H1 (cell line): ENCODE data around the gene PLPP2. TPM values are rescaled to one million over a fixed set of nuclear protein-coding genes. Genes with fewer than 3 reads are reported as not detected.
A peak's percentile ranks its signal among the peaks of the same experiment; 100 is the strongest.

Source experiments
- CTCF ChIA-PET: fragments of 300-600 bp; sonication (Branson Sonifier 250); formaldehyde crosslinking; loops from one replicate; lab custom pipeline; 2021; ENCODE audit not compliant: partially characterized antibody; lab: Charles Lee
- POLR2A ChIA-PET: fragments of 300-600 bp; sonication (Branson Sonifier 250); formaldehyde crosslinking; loops from one replicate; lab custom pipeline; 2021; ENCODE audit warnings: inconsistent platforms; ENCODE audit not compliant: partially characterized antibody; lab: Charles Lee
- DNase-seq, 2 experiments: peaks; one replicate each; pipeline versions ENCODE4 v3.0.0 to v3.0.0-alpha.2; 2010 to 2022; ENCODE audit warnings: low spot score in 2 of 2, low read depth in 1 of 2, mixed read lengths in 1 of 2
- FAIRE-seq: peaks from 2 replicates; lab custom pipeline; 2011; peaks lifted over from hg19 to GRCh38; lab: Jason Lieb, UNC
- H2AFZ ChIP-seq: 2 replicates; pipeline ENCODE4 v1.8.1; 2012; ENCODE audit warnings: low read length, inconsistent platforms
- H2AK5ac ChIP-seq: 2 replicates; pipeline ENCODE4 v1.6.1; 2013; ENCODE audit warnings: low read depth, low read length
- H2BK120ac ChIP-seq: replicated peaks from 2 replicates; pipeline ENCODE3; 2013; ENCODE audit warnings: low read depth, low read length, inconsistent platforms
- H2BK12ac ChIP-seq: 2 replicates; pipeline ENCODE4 v1.6.1; 2013; ENCODE audit warnings: low read depth, low read length
- H2BK15ac ChIP-seq: 2 replicates; pipeline ENCODE4 v1.6.1; 2013; ENCODE audit warnings: low read length
- H2BK20ac ChIP-seq: 2 replicates; pipeline ENCODE4 v1.6.1; 2013; ENCODE audit warnings: low read length
- H2BK5ac ChIP-seq: 2 replicates; pipeline ENCODE4 v1.6.1; 2013; ENCODE audit warnings: low read depth, low read length
- H3K14ac ChIP-seq: 2 replicates; pipeline ENCODE4 v1.6.1; 2013; ENCODE audit warnings: inconsistent platforms; ENCODE audit not compliant: insufficient read length
- H3K18ac ChIP-seq: 2 replicates; pipeline ENCODE4 v1.6.1; 2013; ENCODE audit warnings: low read length; ENCODE audit errors: extremely low read depth
- H3K23ac ChIP-seq: 2 replicates; pipeline ENCODE4 v1.6.1; 2013; ENCODE audit warnings: inconsistent platforms; ENCODE audit not compliant: insufficient read length
- H3K23me2 ChIP-seq: 2 replicates; pipeline ENCODE4 v1.6.1; 2013; ENCODE audit warnings: low read depth, low read length
- H3K27ac ChIP-seq: 2 replicates; pipeline ENCODE4 v1.6.1; 2011; ENCODE audit warnings: low read depth, low read length, inconsistent platforms
- H3K27me3 ChIP-seq, 4 experiments: replicated peaks in 1 of 4; 1 replicate in 1 of 4; 2 replicates in 3 of 4; pipeline versions ENCODE4 v1.6.1 to v1.8.1; 2011 to 2013; ENCODE audit warnings: low read length in 3 of 4, mild to moderate bottlenecking in 3 of 4, inconsistent platforms in 2 of 4, mixed read lengths in 2 of 4, moderate library complexity in 1 of 4; ENCODE audit not compliant: control insufficient read depth in 3 of 4, insufficient read depth in 3 of 4; ENCODE audit errors: extremely low read depth in 1 of 4
- H3K36me3 ChIP-seq, 4 experiments: 2 replicates each; pipeline versions ENCODE4 v1.6.1 to v1.8.1; 2011 to 2013; ENCODE audit warnings: mild to moderate bottlenecking in 4 of 4, low read length in 3 of 4, moderate library complexity in 2 of 4, control low read depth in 1 of 4, inconsistent platforms in 1 of 4; ENCODE audit not compliant: insufficient read depth in 4 of 4, control insufficient read depth in 2 of 4
- H3K4ac ChIP-seq: replicated peaks from 2 replicates; pipeline ENCODE3; 2013; ENCODE audit warnings: low read length, low read depth, mixed read lengths, inconsistent platforms; ENCODE audit not compliant: insufficient read length
- H3K4me1 ChIP-seq, 4 experiments: replicated peaks in 1 of 4; 1 replicate in 1 of 4; 2 replicates in 3 of 4; pipeline versions ENCODE4 v1.6.1 to v1.8.1; 2011 to 2013; ENCODE audit warnings: low read length in 3 of 4, inconsistent platforms in 2 of 4, mixed read lengths in 1 of 4; ENCODE audit not compliant: insufficient read depth in 4 of 4, control insufficient read depth in 3 of 4
- H3K4me2 ChIP-seq, 2 experiments: 2 replicates each; pipeline versions ENCODE4 v1.6.1 to v1.8.1; 2011 to 2013; ENCODE audit warnings: low read depth in 2 of 2, low read length in 2 of 2, control low read depth in 1 of 2, inconsistent platforms in 1 of 2, mild to moderate bottlenecking in 1 of 2; ENCODE audit not compliant: insufficient read depth in 1 of 2
- H3K4me3 ChIP-seq, 4 experiments: fragments of 200-600, 300-600 bp in 1 of 4; sonication (generic), shearing (Covaris generic), sonication (Bioruptor Twin) in 1 of 4; 2 replicates each; pipeline versions ENCODE4 v1.5.1 to v1.8.1; 2011 to 2016; ENCODE audit warnings: low read length in 4 of 4, low read depth in 3 of 4, control low read depth in 2 of 4, inconsistent platforms in 2 of 4, mild to moderate bottlenecking in 2 of 4, mixed read lengths in 1 of 4, moderate library complexity in 1 of 4; ENCODE audit not compliant: insufficient read depth in 2 of 4; ENCODE audit errors: extremely low read depth in 1 of 4
- H3K56ac ChIP-seq: replicated peaks from 2 replicates; pipeline ENCODE3; 2013; ENCODE audit warnings: low read depth, mild to moderate bottlenecking, mixed read lengths, low read length, inconsistent platforms; ENCODE audit not compliant: insufficient read length
- H3K79me1 ChIP-seq: 2 replicates; pipeline ENCODE4 v1.6.1; 2013; ENCODE audit warnings: low read depth, low read length, control low read depth
- H3K79me2 ChIP-seq, 2 experiments: 2 replicates each; pipeline versions ENCODE4 v1.6.1 to v1.8.1; 2012 to 2013; ENCODE audit warnings: low read length in 2 of 2, mild to moderate bottlenecking in 2 of 2, inconsistent platforms in 1 of 2; ENCODE audit not compliant: insufficient read depth in 2 of 2, control insufficient read depth in 1 of 2
- H3K9ac ChIP-seq, 4 experiments: replicated peaks in 1 of 4; 1 replicate in 1 of 4; 2 replicates in 3 of 4; pipeline versions ENCODE4 v1.6.1 to v1.8.1; 2011 to 2013; ENCODE audit warnings: low read depth in 3 of 4, low read length in 3 of 4, control low read depth in 2 of 4, mild to moderate bottlenecking in 2 of 4, moderate library complexity in 2 of 4, inconsistent platforms in 1 of 4; ENCODE audit errors: extremely low read depth in 1 of 4
- H3K9me3 ChIP-seq, 2 experiments: 2 replicates each; pipeline versions ENCODE4 v1.6.1 to v1.8.1; 2012 to 2013; ENCODE audit warnings: mild to moderate bottlenecking in 2 of 2, moderate library complexity in 2 of 2, control low read depth in 1 of 2, inconsistent platforms in 1 of 2, low read depth in 1 of 2, low read length in 1 of 2, mixed read lengths in 1 of 2; ENCODE audit not compliant: insufficient read depth in 2 of 2
- H4K20me1 ChIP-seq, 2 experiments: replicated peaks in 1 of 2; 2 replicates each; pipeline versions ENCODE3 to v1.8.1; 2011 to 2013; ENCODE audit warnings: inconsistent platforms in 2 of 2, low read length in 2 of 2, mild to moderate bottlenecking in 1 of 2; ENCODE audit not compliant: insufficient read depth in 2 of 2, control insufficient read depth in 1 of 2
- H4K5ac ChIP-seq: 2 replicates; pipeline ENCODE4 v1.6.1; 2013; ENCODE audit warnings: low read length, low read depth, mixed read lengths, inconsistent platforms; ENCODE audit not compliant: insufficient read length
- H4K8ac ChIP-seq: 2 replicates; pipeline ENCODE4 v1.8.0; 2013; ENCODE audit warnings: mild to moderate bottlenecking, moderate library complexity, low read length, inconsistent platforms; ENCODE audit not compliant: insufficient read depth; ENCODE audit errors: extremely low read depth
- H4K91ac ChIP-seq: replicated peaks from 2 replicates; pipeline ENCODE3; 2013; ENCODE audit warnings: low read length, mixed read lengths, inconsistent platforms; ENCODE audit not compliant: insufficient read length
- KDM5A ChIP-seq: fragments of 200-600 bp; IDR thresholded peaks from 2 replicates; pipeline ENCODE4 v1.7.1; 2012; ENCODE audit warnings: mild to moderate bottlenecking, low read length, inconsistent platforms, mixed read lengths
- NRF1 ChIP-seq: IDR thresholded peaks from 2 replicates; pipeline ENCODE4 v1.6.1; 2011; ENCODE audit warnings: mild to moderate bottlenecking, low read depth, low read length, improper control_type of control experiment
- TCF12 ChIP-seq: IDR thresholded peaks from 2 replicates; pipeline ENCODE4 v1.6.1; 2011; ENCODE audit warnings: low read depth, mild to moderate bottlenecking, low read length
- WGBS, 2 experiments: shearing (Covaris generic) in 1 of 2; methylation state at CpG; one replicate each; pipeline versions ENCODE4 v1.1.6 to v1.1.7; 2013 to 2015; ENCODE audit warnings: low lambda C conversion rate in 2 of 2, mixed read lengths in 2 of 2, inconsistent platforms in 1 of 2, low coverage in 1 of 2, missing lambda C conversion rate in 1 of 2; ENCODE audit not compliant: insufficient replicate concordance in 2 of 2, insufficient coverage in 1 of 2, insufficient read length in 1 of 2; ENCODE audit errors: extremely low coverage in 1 of 2, missing lambda C conversion rate in 1 of 2; 5-methylcytosine and 5-hydroxymethylcytosine counted together
- polyA plus RNA-seq, 7 experiments: library from polyadenylated mRNA; depleted of rRNA in 3 of 7; stranded (reverse) in 5 of 7; unstranded in 2 of 7; fragments of >200 nt in 5 of 7; fragments of 200-250 nt in 2 of 7; gene quantifications; 1 replicate in 5 of 7; 2 replicates in 1 of 7; 4 replicates in 1 of 7; pipeline versions ENCODE4 v1.2.1 to v1.2.3, GENCODE V29; 2011 to 2013; ENCODE audit warnings: missing spikeins in 2 of 7, mixed read lengths in 2 of 7
- total RNA-seq: library from RNA; stranded (reverse); fragmentation: NEBNext Ultra II Directional; extraction: Animal tissue kit (Norgen Biotek cat#: 25700); gene quantifications from 2 replicates; pipeline ENCODE4 v1.2.1, GENCODE V29; 2021

The PLPP2 gene
- total and polyA plus RNA-seq, 2 of the 8 experiments (the other 6 are each of a cell fraction or from before 2014, with no cell fraction given), result 101 to 195 TPM

DNA sequence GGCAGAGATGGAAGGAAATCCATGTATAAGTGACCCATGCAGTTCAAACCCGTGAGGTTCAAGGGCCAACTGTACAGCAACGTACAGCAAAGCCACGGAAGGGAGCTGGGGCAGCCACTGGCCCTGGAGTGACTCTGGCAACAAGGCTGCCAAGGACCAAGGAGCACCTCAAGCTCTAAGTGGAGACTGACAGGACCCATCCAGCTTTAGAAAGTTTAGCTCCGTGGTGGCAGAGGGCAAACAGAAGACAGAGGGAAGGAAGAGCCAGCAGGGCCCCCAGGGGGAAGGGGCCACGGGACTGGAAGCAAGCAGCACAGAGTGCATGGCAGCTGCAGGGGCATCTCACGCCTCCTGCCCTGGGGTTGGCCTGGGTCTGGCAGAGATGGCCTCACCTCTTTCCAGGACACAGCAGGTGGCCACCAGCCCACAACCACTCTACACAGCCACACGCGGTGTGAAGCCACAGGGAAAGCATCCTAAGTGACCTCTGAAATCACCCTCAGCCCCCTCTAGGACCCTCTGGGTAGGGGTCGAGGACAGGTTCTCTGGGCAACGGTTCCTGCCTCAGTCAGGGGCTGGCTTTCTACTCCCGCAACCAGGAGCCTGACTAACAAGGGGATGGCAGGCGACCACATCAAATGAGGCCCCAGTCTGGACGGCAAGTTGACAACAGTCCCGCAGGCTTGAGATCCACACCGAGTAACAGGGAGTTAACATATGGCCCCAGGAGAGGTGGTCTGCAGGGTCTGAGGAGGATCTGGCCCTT lies 49.6 kb upstream of the PLPP2 start:
- Histone ChIP-seq H4K20me1 (peaks cover 23 to 52% of the 10 kb centered on the region in 2 experiments), H2BK12ac (no peak overlapping the region), H2AFZ (no peak overlapping the region), H3K14ac (no peak overlapping the region), H3K4me3 (no peak overlapping the region), H3K23ac (no peak overlapping the region), H3K79me1 (peaks cover 23% of the 10 kb centered on the region), H4K5ac (no peak overlapping the region), H3K56ac (no peak overlapping the region), H2BK5ac (no peak overlapping the region; the same call in 1 of the 2 replicates), H3K36me3 (no peaks in the 10 kb centered on the region; a peak in 3 of 8 replicates), H2BK120ac (no peak overlapping the region), H3K23me2 (peaks cover 9% of the 10 kb centered on the region; the same call in 1 of the 2 replicates), H2BK20ac (no peak overlapping the region), H3K27me3 (peaks cover 0 to 7% (median 4%) of the 10 kb centered on the region in 4 experiments; a peak in 3 of 7 replicates), H3K4me1 (peaks cover 0 to 15% (median 9%) of the 10 kb centered on the region in 4 experiments; a peak in 6 of 7 replicates), H3K4ac (no peak overlapping the region), H3K9me3 (no peaks in the 10 kb centered on the region), H3K18ac (no peak overlapping the region), H4K91ac (no peak overlapping the region), H3K9ac (no peak overlapping the region; a peak in 2 of 7 replicates), H3K4me2 (peak overlapping the region; percentile 1 to 4; a peak in 3 of 4 replicates), H2BK15ac (no peak overlapping the region), H2AK5ac (no peak overlapping the region), H3K79me2 (peaks cover 64 to 80% of the 10 kb centered on the region in 2 experiments), H3K27ac (no peak overlapping the region), H4K8ac (peak overlapping the region; percentile 41; the same call in 1 of the 2 replicates)
- DNase-seq (no peak), FAIRE-seq (no peak)
- no peak for TF ChIP-seq NRF1
- TF ChIP-seq KDM5A, result no peak
- no peak for TF ChIP-seq TCF12
- WGBS, 2 experiments, result 87% methylated on average over 15 of the region's 15 CpGs; no CpG with 5 or more reads in 1 of the 2 experiments
- ChIA-PET CTCF (interaction anchor here (0.9 to 2.8 kb wide), 2 partner anchors 13 to 45 kb away, joined by 3 to 7 read pairs; no protein-coding TSS in a partner anchor), POLR2A (no interaction called here)
